ENCODE results near the gene SLC38A10.
A peak's percentile ranks its signal among the peaks of the same experiment; 100 is the strongest.

SLC38A10 gene

DNA sequence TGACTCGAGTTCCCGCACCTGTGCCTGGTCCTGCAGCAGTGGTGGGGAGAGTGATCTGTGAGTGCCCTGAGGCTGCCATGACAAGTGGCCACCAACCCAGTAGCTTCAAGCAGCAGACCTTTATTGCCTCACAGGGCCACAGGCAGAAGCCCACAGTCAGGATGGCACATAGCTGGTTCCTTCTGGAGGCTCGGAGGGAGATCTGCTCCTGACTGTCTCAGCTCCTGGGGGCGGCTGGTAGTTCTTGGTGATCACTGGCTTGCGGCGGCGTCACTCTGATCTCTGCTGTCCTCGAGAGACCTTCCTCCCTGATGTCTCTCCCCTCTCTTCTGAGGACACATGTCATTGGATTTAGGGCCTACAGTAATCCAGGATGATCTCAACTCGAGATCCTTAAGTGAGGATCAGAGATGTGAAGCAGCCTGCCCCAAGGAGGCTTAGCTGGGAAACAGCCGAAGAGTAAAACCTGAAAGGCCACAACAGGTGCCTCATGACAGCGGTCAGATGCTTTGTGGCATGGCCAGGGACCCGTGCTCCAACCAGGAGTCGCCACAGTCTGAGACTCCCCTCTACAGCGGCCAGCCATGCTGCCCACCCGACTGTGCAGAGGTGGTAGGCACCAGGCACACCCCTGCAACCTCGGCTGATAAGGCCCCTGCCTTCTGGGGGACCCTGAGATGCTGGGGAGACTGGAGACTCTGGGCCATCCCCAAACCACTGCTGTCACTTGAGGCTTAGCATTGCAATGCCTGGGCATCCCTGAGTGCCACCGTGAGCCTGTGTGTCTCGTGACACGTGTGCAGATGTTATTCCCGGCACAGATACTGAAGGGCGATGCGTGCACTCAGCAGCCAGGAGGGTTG lies 30.0 kb upstream of the SLC38A10 start:
- Mint-ChIP-seq H3K4me3 (no peak overlapping the region), H3K36me3 (ENCODE audit: low read depth) (no peaks in the 10 kb centered on the region), H3K27ac (no peak overlapping the region), H3K27me3 (ENCODE audit: low read depth) (no peaks in the 10 kb centered on the region), H3K9me3 (no peaks in the 10 kb centered on the region), H3K4me1 (ENCODE audit: low read depth) (no peaks in the 10 kb centered on the region)
- DNase-seq (ENCODE audit: low spot score) = no peak

DNA sequence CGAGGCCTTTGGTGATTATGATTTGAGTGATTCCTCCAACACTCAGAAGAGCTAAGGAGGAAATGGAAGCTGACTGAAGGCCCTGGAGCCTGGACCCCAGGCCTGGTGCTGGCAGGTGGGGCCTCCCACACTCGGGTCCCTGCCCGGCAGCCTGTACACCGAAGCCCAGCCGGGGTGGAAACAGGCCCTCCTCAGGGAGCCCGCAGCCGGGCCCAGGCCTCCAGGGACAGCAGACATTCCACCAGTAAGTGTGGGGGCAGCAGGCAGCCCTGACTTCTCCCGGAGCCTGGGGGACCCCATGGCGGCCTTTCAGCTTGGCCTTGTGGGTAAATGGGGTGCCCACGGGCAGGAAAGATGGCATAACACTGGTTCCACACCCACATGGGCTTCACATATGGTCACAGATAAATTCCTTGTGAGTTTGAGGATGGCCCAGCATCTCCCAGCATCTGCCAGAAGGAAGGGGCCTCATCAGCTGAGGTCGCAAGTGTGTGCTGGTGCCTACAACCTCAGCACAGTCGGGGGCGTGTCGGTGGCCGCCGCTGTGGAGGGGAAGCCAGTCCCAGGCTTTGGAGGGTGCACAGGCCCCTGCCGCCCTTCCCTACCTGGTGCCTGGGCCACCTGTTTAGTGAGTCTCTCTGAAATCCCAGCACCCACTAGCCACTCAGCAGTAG lies 29.2 kb upstream of the SLC38A10 start:
- DNase-seq (ENCODE audit: low spot score) = no peak
- H3K4me1 Mint-ChIP-seq (ENCODE audit: low read depth) = no peaks in the 10 kb centered on the region
- no peaks in the 10 kb centered on the region for H3K36me3 Mint-ChIP-seq (ENCODE audit: low read depth)
- H3K27ac Mint-ChIP-seq = no peak overlapping the region
- no peak overlapping the region for H3K4me3 Mint-ChIP-seq
- H3K27me3 Mint-ChIP-seq (ENCODE audit: low read depth) = no peaks in the 10 kb centered on the region
- H3K9me3 Mint-ChIP-seq = no peaks in the 10 kb centered on the region

DNA sequence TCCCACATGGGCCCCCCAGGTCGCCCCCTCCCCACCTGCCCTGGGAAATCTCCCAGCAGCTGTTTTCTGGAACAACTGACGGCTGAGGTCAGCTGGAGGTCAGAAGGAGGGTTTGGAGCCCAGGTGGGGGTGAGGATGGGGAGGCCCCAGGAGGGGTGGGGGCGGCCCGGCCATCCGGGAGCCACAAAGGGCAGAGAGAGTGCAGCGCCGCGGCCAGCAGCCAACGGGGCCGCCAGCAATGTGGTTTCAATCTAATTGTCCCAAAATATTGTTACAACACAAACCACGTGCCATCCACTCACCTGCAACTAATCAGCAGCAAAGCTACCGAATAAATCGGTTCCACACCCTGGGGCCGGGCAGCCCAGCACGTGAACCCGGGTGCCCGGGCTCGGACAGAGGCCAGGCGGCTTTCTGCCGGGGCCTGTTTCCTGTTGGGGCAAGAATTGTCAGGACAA lies 28.3 kb upstream of the SLC38A10 start:
- Mint-ChIP-seq H3K27me3 (ENCODE audit: low read depth) (no peaks in the 10 kb centered on the region), H3K9me3 (no peaks in the 10 kb centered on the region), H3K4me3 (no peak overlapping the region), H3K27ac (no peak overlapping the region), H3K4me1 (ENCODE audit: low read depth) (no peaks in the 10 kb centered on the region), H3K36me3 (ENCODE audit: low read depth) (no peaks in the 10 kb centered on the region)
- DNase-seq (ENCODE audit: low spot score) = no peak

DNA sequence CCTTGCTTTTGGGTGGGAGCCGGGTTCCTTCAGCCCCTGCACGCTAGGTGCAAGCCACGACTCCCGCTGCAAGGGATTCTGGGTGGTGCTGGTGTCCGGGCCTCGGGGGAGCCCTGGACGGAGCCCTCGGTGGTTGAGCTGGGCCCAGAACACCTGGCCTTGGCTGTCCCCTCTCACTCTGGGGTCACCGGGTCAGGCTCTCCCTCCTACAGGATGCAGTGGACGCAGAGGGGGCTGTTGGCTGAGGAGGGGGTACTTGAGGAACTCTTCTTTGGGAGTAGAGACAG lies 27.9 kb upstream of the SLC38A10 start:
- no peaks in the 10 kb centered on the region for H3K4me1 Mint-ChIP-seq (ENCODE audit: low read depth)
- no peak overlapping the region for H3K4me3 Mint-ChIP-seq
- no peak for DNase-seq (ENCODE audit: low spot score)
- no peaks in the 10 kb centered on the region for H3K9me3 Mint-ChIP-seq
- no peak overlapping the region for H3K27ac Mint-ChIP-seq
- H3K36me3 Mint-ChIP-seq (ENCODE audit: low read depth) = no peaks in the 10 kb centered on the region
- no peaks in the 10 kb centered on the region for H3K27me3 Mint-ChIP-seq (ENCODE audit: low read depth)

DNA sequence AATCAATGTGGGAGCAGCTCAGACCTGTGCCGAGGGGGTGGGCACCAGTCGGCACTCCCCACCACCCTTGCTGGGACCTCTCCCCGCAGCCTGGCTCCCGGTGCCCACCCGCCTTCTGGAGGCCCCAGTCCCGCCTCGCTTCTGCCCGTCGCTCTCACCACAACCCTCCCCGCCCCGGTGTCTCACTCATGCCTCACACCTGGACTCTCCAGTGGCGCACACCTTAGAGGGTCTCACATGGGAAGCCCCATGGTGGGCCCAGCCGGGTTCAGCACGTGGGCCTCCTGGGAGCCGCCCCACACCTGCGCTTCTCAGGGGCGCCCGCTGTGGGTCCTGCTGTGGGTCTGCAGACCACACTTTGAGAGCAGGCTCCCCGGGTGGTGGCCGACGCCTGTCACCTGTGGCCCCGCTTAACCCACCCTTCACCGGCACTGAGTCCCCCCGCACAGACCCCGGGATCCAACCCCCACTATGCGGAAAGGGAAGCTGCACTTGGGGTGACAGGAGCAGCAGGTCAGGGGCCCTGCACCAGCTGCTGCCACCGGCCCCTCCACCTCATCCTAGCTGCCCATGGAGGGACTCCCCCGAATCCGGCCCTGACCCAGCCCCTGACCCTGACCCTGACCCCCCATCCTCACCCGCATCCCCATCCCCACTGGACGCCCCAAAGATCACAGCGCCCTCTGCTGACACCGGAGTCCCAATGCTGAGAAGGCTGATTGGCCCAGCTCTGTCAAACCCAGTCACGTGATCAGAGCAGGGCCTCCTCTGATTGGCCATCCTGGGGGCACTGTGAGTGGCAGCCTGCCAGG lies 27.4 kb upstream of the SLC38A10 start:
- H3K4me3 Mint-ChIP-seq = no peak overlapping the region
- H3K9me3 Mint-ChIP-seq = no peaks in the 10 kb centered on the region
- H3K4me1 Mint-ChIP-seq (ENCODE audit: low read depth) = no peaks in the 10 kb centered on the region
- no peak overlapping the region for H3K27ac Mint-ChIP-seq
- DNase-seq (ENCODE audit: low spot score) = peak; percentile 25
- no peaks in the 10 kb centered on the region for H3K36me3 Mint-ChIP-seq (ENCODE audit: low read depth)
- H3K27me3 Mint-ChIP-seq (ENCODE audit: low read depth) = no peaks in the 10 kb centered on the region

DNA sequence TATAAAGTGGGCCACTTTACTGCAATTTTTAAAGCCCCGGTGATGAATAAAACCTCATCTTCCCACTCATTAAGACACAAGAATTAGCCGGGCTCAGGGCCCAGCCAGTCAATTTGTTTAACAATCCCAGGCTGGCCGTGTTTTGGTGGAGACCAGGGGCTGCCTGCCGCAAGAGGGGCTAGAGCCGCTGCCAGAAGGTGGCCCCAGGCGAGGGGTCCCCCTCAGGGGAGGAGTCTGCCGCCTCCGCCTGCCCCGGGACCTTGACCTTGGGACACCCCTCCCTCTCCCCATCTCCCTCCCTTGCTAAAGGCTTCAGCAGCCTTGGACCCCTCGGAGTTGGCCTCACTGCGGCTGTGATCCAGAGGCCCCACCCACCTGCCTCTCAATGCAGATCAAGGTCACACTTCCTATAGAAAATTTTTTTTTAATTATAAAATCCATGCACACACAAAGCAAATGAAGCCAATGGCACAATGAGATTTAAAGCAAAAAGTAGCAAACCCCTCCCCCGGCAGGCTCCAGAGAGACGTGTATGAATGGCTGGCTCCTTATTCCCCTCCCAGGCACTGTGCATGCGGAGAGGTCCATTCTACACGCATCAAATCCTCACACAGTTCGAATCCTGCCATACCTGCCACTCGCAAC lies 23.0 kb upstream of the SLC38A10 start:
- H3K4me1 Mint-ChIP-seq (ENCODE audit: low read depth) = no peaks in the 10 kb centered on the region
- no peaks in the 10 kb centered on the region for H3K9me3 Mint-ChIP-seq
- H3K27me3 Mint-ChIP-seq (ENCODE audit: low read depth) = no peaks in the 10 kb centered on the region
- no peak for DNase-seq (ENCODE audit: low spot score)
- no peak overlapping the region for H3K4me3 Mint-ChIP-seq
- H3K27ac Mint-ChIP-seq = no peak overlapping the region
- H3K36me3 Mint-ChIP-seq (ENCODE audit: low read depth) = no peaks in the 10 kb centered on the region

DNA sequence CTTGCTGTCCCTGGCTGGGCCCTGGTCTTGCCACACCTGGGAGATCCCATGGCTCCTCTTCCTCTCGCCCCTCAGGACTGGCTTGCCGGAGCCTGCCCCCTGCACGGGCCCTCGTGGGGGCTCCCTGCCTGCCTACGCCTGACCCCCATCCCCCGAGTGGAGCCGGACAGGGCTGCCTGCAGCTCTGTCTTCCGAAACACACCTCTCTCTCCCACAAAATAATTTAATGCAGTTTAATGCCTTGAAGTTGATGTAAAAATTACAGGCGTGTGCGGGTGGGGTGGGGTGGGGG lies 22.4 kb upstream of the SLC38A10 start:
- no peaks in the 10 kb centered on the region for H3K27me3 Mint-ChIP-seq (ENCODE audit: low read depth)
- no peaks in the 10 kb centered on the region for H3K9me3 Mint-ChIP-seq
- H3K27ac Mint-ChIP-seq = no peak overlapping the region
- H3K36me3 Mint-ChIP-seq (ENCODE audit: low read depth) = no peaks in the 10 kb centered on the region
- no peaks in the 10 kb centered on the region for H3K4me1 Mint-ChIP-seq (ENCODE audit: low read depth)
- DNase-seq (ENCODE audit: low spot score) = no peak
- no peak overlapping the region for H3K4me3 Mint-ChIP-seq

DNA sequence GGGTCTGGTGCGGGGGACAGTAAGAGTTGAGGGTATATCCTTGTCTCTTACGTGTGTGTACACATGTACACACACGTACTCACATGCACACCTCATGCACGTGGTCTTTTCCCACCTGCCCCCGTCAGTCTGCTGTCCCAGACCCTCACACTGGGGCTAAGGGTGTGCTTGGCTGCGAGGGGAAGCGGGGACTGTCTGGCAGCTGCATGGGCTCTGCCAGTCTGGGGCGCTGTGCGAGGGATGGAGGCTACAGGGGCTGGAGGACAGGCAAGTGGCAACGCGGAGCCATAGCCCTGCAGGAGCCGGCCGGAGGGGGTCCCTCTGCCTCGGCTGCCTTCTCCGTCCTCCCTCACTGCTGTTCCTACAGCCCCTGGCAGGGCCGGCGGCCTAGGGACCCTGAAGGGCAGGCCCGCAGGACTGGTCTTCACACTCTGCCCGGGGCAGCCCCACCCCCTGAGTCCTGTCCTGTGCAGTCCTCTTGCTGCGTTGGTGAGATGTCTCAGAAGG lies 20.8 kb upstream of the SLC38A10 start:
- Mint-ChIP-seq H3K36me3 (ENCODE audit: low read depth) (no peaks in the 10 kb centered on the region), H3K4me3 (no peak overlapping the region), H3K27me3 (ENCODE audit: low read depth) (no peaks in the 10 kb centered on the region), H3K27ac (no peak overlapping the region), H3K9me3 (no peaks in the 10 kb centered on the region), H3K4me1 (ENCODE audit: low read depth) (no peaks in the 10 kb centered on the region)
- no peak for DNase-seq (ENCODE audit: low spot score)

DNA sequence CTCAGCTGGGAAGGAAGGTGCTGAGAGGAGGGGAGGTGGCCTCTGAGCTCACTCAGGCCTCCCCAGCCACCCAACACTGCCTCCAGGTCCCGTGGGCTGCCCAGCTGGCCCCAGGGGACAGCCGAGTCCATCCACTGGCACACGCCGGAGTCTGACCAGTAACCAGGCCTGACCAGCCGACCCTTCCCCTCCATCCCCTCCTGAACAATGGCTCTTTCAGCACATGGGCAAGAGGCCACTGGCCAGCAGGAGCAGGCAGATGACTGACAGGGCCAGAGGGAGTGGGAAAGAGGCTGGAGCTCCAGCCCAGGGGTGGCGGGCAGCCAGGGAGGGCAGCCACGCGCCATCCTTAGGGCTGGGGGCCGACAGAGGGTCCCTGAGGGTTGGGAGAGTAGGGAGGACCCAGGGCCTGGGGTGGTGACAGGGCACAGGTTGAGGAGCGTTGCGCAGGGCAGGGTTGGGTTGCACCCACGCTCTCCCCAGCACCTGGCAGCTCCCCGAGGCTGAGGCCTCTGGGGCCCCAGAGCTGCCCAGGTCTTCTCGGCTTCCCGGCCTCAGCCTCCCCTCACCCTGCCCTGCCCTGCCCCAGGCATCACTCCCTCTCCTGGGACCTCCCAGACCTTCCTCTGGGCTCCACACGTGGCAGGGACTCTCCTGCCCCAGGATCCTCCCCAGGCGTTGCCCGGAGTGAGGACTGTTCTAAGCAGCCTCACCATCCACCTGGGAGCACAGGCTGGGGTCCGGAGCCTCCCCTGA lies 20.2 kb upstream of the SLC38A10 start:
- Mint-ChIP-seq H3K4me1 (ENCODE audit: low read depth) (no peaks in the 10 kb centered on the region), H3K9me3 (no peaks in the 10 kb centered on the region), H3K27me3 (ENCODE audit: low read depth) (no peaks in the 10 kb centered on the region), H3K4me3 (no peak overlapping the region), H3K27ac (no peak overlapping the region), H3K36me3 (ENCODE audit: low read depth) (no peaks in the 10 kb centered on the region)
- no peak for DNase-seq (ENCODE audit: low spot score)

DNA sequence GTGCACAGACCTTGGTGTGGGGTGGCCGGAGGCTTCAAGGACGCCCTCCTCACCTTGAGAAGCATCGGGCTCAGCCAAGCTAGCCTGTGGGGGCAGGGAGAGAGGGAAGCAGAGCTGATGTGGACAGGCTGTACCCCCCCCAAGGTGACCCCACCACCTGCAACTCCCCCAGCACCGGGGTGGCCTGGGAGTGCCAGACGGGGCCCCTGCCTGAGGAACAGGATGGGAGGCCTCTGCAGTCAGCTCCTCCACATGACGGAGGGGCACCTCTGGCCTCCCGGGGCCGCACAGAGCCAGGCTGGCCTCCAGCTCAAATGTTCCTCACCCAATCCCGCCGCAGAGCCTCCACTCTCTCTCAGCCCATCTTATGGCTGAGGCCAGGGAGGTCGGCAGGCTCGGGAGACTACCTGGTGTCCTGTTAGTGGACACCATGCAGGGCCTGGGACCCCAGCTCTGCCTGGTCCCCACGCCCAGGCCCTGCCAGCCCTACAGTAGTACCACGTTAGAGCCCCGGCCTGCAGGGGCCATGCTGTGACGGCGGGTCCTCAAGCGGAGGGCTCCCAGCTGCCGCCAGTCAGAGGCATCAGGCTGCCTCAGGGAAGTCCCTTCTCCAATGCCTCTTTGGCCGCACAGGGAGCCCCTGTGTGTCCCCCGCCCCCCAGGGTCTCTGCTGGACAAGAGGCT lies 19.4 kb upstream of the SLC38A10 start:
- Mint-ChIP-seq H3K27ac (no peak overlapping the region), H3K4me3 (no peak overlapping the region)
- DNase-seq (ENCODE audit: low spot score) = no peak

DNA sequence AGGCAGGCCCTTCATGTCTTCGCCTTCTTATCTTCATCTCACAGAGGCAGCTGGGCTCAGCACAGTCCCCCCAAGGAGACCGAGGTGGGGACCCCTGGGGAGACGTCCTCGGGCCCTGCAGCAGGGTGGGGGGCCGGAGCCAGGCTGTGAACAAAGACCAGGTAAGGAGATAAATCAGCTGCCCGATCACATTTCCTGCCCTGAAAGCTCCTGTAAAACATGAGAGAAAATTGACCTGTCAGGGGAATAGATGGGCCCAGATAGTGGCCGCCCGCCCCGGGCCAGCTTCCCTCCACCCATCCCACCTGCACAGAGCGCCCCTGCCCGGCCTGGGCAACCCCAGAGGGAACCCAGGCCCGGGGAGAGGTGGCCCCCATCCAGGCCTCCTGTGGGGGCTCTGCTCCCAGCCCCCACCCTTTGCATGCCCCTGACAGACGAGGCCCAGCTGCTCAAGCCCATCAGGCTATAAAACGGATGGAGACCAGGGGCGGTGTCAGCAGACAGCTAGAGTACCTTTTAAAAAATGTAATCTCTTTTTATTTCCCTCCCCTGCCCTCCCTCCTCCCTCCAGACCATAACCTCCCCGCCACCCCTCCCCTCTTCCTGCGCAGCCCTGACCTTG lies 18.8 kb upstream of the SLC38A10 start:
- Mint-ChIP-seq H3K36me3 (ENCODE audit: low read depth) (no peaks in the 10 kb centered on the region), H3K9me3 (no peaks in the 10 kb centered on the region), H3K4me1 (ENCODE audit: low read depth) (peaks cover 3% of the 10 kb centered on the region)

More for the DNA sequence above, 19.4 kb upstream of the SLC38A10 start:
- Mint-ChIP-seq H3K9me3 (no peaks in the 10 kb centered on the region), H3K36me3 (ENCODE audit: low read depth) (no peaks in the 10 kb centered on the region), H3K27me3 (ENCODE audit: low read depth) (no peaks in the 10 kb centered on the region), H3K4me1 (ENCODE audit: low read depth) (no peaks in the 10 kb centered on the region)

DNA sequence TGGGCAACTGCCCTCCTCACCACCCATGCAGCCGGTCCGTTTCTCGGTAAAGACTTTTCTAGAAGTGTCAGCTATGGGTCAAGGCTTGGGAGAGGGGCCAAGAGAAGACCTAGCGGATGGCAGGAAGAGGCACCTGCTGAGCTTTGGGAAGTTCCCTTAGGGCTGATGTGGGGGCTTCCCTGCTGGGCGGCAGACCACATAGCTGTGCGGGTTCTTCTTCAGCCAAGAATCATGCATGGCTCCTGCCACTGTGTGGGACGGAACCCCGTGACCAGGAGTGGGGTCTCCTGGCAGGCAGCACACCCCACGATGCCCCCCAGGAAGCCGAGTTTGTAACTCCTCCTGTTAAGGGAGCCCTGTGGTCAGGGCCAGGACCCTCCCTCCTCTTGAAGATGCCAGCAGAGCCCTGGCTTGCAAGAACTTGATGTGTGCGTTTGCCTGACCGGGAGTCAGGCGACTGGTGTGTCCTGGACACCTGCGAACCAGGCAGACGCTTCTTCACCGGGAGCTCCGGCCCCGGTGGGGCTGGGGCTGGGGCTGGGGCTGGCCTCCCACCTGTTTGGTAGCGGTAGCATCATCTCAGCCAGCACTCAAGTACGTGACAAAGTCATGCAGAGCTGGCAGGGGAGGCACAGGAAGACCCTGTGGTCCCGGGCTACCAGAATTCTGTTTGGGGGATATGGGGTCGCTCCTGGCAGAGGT lies 17.7 kb upstream of the SLC38A10 start:
- Mint-ChIP-seq H3K9me3 (no peaks in the 10 kb centered on the region), H3K4me3 (no peak overlapping the region), H3K36me3 (ENCODE audit: low read depth) (no peaks in the 10 kb centered on the region), H3K27me3 (ENCODE audit: low read depth) (peaks cover 5% of the 10 kb centered on the region), H3K4me1 (ENCODE audit: low read depth) (peaks cover 3% of the 10 kb centered on the region), H3K27ac (no peak overlapping the region)
- DNase-seq (ENCODE audit: low spot score) = no peak

More for the DNA sequence above, 18.8 kb upstream of the SLC38A10 start:
- Mint-ChIP-seq H3K4me3 (no peak overlapping the region), H3K27ac (no peak overlapping the region), H3K27me3 (ENCODE audit: low read depth) (peaks cover 4% of the 10 kb centered on the region)
- DNase-seq (ENCODE audit: low spot score) = no peak
